Stimulated activated CD4-positive, alpha-beta T cell treated with anti-CD3 and anti-CD28 coated beads, TNF-alpha, amount 100 ng/mL, for 4 hours (primary cell): ENCODE measurements around the gene LSM2.
A peak's percentile ranks its signal among the peaks of the same experiment; 100 is the strongest.
"Not testable (repeated sequence)": the region's sequence is repeated elsewhere in the genome, so short reads cannot be mapped to it uniquely, and the experiment has no call there.

Source experiments
- DNase-seq, 3 experiments: peaks; one replicate each; pipeline ENCODE4 v3.0.0-alpha.2; 2020; ENCODE audit warnings: low read depth in 3 of 3

LSM2 gene

GRCh38 chr6:31827286-31828079, 20.7 kb upstream of the LSM2 start, which contains the start of gene HSPA1B:
Gene HSPA1B, plus strand, starts transcription at chr6:31827738. Its CDS starts 213 bp downstream, at chr6:31827951.
- peak; percentile 76 to 83 (median 80) for DNase-seq

GRCh38 chr6:31826793-31827285, 20.1 kb upstream of the LSM2 start:
- DNase-seq = no peak

GRCh38 chr6:31825553-31825952, 18.8 kb upstream of the LSM2 start:
- no peak for DNase-seq

- DNase-seq = not testable (repeated sequence)
These were observed 16.9 kb upstream of the LSM2 start for GRCh38 chr6:31823592-31824196.

GRCh38 chr6:31822036-31822821, 15.5 kb upstream of the LSM2 start:
- peak in 2 of 3 experiments; percentile 45 for DNase-seq

GRCh38 chr6:31821301-31822035, 14.7 kb upstream of the LSM2 start:
- peak in 2 of 3 experiments; percentile 47 to 54 for DNase-seq

GRCh38 chr6:31820399-31820798, 13.6 kb upstream of the LSM2 start:
- not testable (repeated sequence) for DNase-seq

- DNase-seq = no peak
These were observed 13.1 kb upstream of the LSM2 start for GRCh38 chr6:31819871-31820299.

GRCh38 chr6:31817929-31818511, 11.3 kb upstream of the LSM2 start:
- not testable (repeated sequence) for DNase-seq

- not testable (repeated sequence) for DNase-seq
These were observed 10.6 kb upstream of the LSM2 start for GRCh38 chr6:31817133-31817928.

GRCh38 chr6:31815025-31815838, 8.5 kb upstream of the LSM2 start, which contains the start of the genes HSPA1A and HSPA1L:
Gene HSPA1A, plus strand, starts transcription at chr6:31815543. Its CDS starts 214 bp downstream, at chr6:31815757.
Gene HSPA1L, minus strand, starts transcription at chr6:31815283. Its CDS starts 3,311 bp downstream, at chr6:31811972.
- peak in 1 of 3 experiments; percentile 45 for DNase-seq

- DNase-seq = peak in 2 of 3 experiments; percentile 47 to 49
These were observed 7.9 kb upstream of the LSM2 start for GRCh38 chr6:31814677-31815024.

GRCh38 chr6:31813465-31813849, 6.7 kb upstream of the LSM2 start:
- no peak for DNase-seq

GRCh38 chr6:31811645-31812044, 4.9 kb upstream of the LSM2 start:
- DNase-seq = no peak

GRCh38 chr6:31808599-31808998, 1.8 kb upstream of the LSM2 start:
- not testable (repeated sequence) for DNase-seq

- DNase-seq = no peak
These were observed 762 bp downstream of the LSM2 start for GRCh38 chr6:31805939-31806469.

- not testable (repeated sequence) for DNase-seq
These were observed 5.5 kb downstream of the LSM2 start for GRCh38 chr6:31801031-31801927.

- DNase-seq = no peak
These were observed 7.0 kb downstream of the LSM2 start for GRCh38 chr6:31799781-31800180.
